ENCODE data around the gene KLHL29. TPM values are rescaled to one million over a fixed set of nuclear protein-coding genes. Genes with fewer than 3 reads are reported as not detected.

KLHL29 gene
- total and polyA plus RNA-seq, 2 donors (not counting 3 experiments of a cell fraction or from before 2014, with no cell fraction given) = 4.6 to 12.7 TPM

DNA sequence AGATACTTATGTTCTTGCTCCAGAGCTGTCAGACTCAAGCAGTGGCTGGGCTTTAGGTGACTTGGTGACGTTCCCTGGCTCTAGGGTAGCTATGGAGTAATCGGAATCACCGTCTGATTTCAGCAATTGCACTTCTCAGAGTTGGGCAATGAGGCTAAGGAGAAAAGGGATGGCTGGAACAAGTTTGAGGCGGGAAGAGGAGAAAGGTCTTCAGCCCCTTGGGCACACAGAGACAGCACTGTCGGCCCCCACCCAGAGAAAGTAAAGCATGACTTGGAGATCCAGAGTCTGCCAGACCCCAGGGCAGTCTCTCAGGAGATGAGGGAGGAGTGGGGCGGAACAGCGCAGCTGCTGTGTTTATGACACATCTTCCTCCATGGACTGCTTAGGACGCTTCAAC is 114.5 kb downstream of the KLHL29 start:
- no TSS peak for BruUV-seq (replicated peaks)
- H3K9ac ChIP-seq (replicated peaks; ENCODE audit: extremely low read depth, insufficient read depth, low read length) = no peak overlapping the region
- no peak for FAIRE-seq
- H4K20me1 ChIP-seq (replicated peaks; ENCODE audit: control insufficient read depth, extremely low read depth, insufficient read depth, low read length) = no peaks in the 10 kb centered on the region
- no peak overlapping the region for H3K4me3 ChIP-seq (replicated peaks in 1 of 3; ENCODE audit: insufficient read depth in 1 of 3, low read depth in 1 of 3, low read length in 3 of 3)
- TF ChIP-seq, protein P1, sequence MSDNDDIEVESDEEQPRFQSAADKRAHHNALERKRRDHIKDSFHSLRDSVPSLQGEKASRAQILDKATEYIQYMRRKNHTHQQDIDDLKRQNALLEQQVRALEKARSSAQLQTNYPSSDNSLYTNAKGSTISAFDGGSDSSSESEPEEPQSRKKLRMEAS (IDR thresholded peaks at IDR 0.05; ENCODE audit: insufficient read depth, insufficient read length) = no peak
- no peak for TF ChIP-seq EZH2 (IDR thresholded peaks at IDR 0.05; ENCODE audit: borderline replicate concordance, low read depth, low read length, severe bottlenecking)
- TF ChIP-seq POLR2AphosphoS5 (IDR thresholded peaks at IDR 0.05; ENCODE audit: insufficient read depth, low read depth, low read length) = no peak
- TF ChIP-seq POLR2A (IDR thresholded peaks at IDR 0.05; ENCODE audit: low read depth, low read length) = no peak
- TF ChIP-seq GATA2 (IDR thresholded peaks at IDR 0.05; ENCODE audit: insufficient read depth, insufficient read length, low read depth, low read length) = no peak
- TF ChIP-seq, protein P2, sequence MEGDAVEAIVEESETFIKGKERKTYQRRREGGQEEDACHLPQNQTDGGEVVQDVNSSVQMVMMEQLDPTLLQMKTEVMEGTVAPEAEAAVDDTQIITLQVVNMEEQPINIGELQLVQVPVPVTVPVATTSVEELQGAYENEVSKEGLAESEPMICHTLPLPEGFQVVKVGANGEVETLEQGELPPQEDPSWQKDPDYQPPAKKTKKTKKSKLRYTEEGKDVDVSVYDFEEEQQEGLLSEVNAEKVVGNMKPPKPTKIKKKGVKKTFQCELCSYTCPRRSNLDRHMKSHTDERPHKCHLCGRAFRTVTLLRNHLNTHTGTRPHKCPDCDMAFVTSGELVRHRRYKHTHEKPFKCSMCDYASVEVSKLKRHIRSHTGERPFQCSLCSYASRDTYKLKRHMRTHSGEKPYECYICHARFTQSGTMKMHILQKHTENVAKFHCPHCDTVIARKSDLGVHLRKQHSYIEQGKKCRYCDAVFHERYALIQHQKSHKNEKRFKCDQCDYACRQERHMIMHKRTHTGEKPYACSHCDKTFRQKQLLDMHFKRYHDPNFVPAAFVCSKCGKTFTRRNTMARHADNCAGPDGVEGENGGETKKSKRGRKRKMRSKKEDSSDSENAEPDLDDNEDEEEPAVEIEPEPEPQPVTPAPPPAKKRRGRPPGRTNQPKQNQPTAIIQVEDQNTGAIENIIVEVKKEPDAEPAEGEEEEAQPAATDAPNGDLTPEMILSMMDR (IDR thresholded peaks at IDR 0.05; ENCODE audit: extremely low read depth in 1 of 2, insufficient read depth in 1 of 2, low read depth in 1 of 2, low read length in 2 of 2) = no peak
- no peak for TF ChIP-seq FOS (IDR thresholded peaks at IDR 0.05; ENCODE audit: borderline replicate concordance, insufficient read depth, low read length)
- TF ChIP-seq JUN (IDR thresholded peaks at IDR 0.05; ENCODE audit: borderline replicate concordance, insufficient read depth, insufficient read length, low read depth) = no peak
- no peak for TF ChIP-seq MYC (IDR thresholded peaks at IDR 0.05; ENCODE audit: low read depth, low read length)
- no peak overlapping the region for H3K4me2 ChIP-seq (ENCODE audit: insufficient read depth, low read length)
- no peak for DNase-seq (ENCODE audit: low read depth, low spot score)
- no peaks in the 10 kb centered on the region for H3K79me2 ChIP-seq (ENCODE audit: control insufficient read depth, insufficient read depth, low read length)
- POLR2A ChIA-PET = no interaction called here
- dilution Hi-C loops (cut with MboI; ENCODE audit: extremely low pct_ligation_motif_present, low sequenced_read_pairs) (no loop called here), intact Hi-C loops (cut with micrococcal nuclease) (loop anchor here (5.0 kb wide), 1 partner anchor 97 kb away; no protein-coding TSS in a partner anchor)
- H3K27me3 ChIP-seq (ENCODE audit: control insufficient read depth in 2 of 2, insufficient read depth in 2 of 2, low read length in 2 of 2) = no peaks in the 10 kb centered on the region
- CTCF ChIA-PET = no interaction called here
- H3K36me3 ChIP-seq (ENCODE audit: control insufficient read depth in 2 of 2, extremely low read depth in 1 of 2, insufficient read depth in 2 of 2, low read length in 2 of 2) = no peaks in the 10 kb centered on the region
- H3K27ac ChIP-seq (ENCODE audit: insufficient read depth, low read depth, low read length) = no peak overlapping the region
- H3K9me3 ChIP-seq (replicated peaks; ENCODE audit: control insufficient read depth, insufficient read depth, low read length) = no peaks in the 10 kb centered on the region
- H3K9me1 ChIP-seq (replicated peaks; ENCODE audit: control insufficient read depth, extremely low read depth, insufficient read depth, low read length) = no peaks in the 10 kb centered on the region
- no peak overlapping the region for H2AFZ ChIP-seq (ENCODE audit: low read depth, low read length)
- peaks cover 14% of the 10 kb centered on the region for H3K4me1 ChIP-seq (ENCODE audit: control insufficient read depth, extremely low read depth, insufficient read depth, low read length)

Data from endothelial cell of umbilical vein (primary cell).